SHP77 treated with DMSO at 0.1 percent for 48 hours (cell line): ENCODE measurements around the gene ISL2.

Experiments
- DNase-seq: peaks from one replicate; lab custom pipeline; 2025; lab: John Stamatoyannopoulos, UW

ISL2 gene

DNA sequence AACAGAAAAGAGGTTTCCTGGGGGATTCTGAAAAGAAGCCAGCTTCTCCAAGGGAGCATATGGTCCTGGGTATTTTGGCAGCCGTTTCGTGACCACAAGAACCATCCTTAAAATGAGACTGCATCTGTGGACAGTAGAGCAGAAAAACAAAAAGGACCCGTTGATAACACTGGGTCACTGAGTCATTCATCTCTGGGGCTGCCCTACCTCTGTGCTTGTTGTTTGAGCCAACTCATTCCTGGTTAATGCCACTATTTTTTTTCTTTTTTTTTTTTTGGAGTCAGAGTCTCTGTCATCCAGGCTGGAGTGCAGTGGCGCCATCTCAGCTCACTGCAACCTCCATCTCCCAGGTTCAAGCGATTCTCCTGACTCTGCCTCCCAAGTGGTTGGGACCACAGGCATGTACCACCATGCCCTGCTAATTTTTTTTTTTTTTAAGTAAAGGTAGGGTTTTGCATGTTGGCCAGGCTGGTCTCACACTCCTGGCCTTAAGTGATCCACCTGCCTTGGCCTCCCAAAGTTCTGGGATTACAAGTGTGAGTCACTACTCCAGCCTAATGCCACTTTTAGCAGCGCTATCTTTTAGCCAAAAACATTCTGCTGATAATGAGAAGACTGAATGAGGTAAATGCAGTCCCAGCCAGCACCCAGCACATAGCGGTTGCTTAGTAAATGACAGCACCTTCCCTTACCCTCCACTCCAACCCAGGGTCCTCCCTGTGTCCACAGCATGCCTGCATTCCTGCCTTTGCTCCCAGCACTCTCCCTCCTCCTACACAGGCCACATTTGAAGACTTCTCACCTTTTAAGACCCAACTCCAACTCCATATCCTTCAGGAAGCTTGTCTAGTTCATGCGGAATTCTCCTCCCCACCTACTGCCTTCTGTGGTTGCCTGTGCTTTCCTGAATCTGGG, 9.1 kb upstream of the ISL2 start:
- no peak for DNase-seq

DNA sequence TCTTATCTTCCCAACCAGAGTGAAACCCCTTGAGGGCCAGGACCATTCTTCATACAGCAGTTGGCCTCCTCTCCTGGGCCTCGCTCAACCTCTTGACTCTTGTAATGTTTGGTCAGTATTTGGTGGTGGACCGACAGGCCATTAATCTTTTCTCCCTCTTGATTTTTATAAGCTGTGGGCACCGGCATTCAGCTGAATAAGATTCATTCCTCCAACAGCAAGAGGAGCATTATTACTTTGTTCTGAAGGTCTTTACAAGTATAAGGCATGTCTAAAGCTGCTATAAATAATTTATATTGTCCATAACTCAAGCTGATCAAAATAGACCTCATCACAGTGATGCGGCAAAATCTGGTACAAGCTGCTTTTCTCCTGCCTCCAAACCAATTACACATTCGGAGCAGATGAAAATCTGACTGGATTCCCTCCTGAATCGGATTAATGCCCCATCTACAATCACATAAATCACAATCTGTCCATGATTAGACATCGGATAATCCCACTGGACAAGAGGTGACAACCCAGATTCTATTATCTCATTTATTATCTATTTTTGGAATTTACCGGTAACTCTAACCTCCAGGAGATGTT, 8.4 kb upstream of the ISL2 start:
- no peak for DNase-seq

DNA sequence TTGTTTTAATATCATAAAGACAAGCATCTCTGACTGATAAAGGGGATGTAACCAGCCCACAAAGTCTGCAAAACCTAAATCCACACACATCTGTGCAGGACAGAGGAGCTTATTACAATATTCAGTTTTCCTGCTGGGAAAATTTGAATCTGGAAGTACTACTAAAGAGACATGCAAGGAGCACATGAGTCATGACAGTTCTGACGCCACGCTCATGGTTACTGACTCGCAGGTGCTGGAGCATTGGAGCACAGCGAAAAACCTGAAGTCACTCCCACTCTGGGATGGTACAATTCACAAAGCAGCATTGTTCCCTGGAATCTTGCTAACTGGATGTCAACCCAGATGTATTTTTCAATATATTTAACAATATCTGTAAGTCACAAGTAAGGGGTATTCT, 7.6 kb upstream of the ISL2 start:
- DNase-seq = no peak

DNA sequence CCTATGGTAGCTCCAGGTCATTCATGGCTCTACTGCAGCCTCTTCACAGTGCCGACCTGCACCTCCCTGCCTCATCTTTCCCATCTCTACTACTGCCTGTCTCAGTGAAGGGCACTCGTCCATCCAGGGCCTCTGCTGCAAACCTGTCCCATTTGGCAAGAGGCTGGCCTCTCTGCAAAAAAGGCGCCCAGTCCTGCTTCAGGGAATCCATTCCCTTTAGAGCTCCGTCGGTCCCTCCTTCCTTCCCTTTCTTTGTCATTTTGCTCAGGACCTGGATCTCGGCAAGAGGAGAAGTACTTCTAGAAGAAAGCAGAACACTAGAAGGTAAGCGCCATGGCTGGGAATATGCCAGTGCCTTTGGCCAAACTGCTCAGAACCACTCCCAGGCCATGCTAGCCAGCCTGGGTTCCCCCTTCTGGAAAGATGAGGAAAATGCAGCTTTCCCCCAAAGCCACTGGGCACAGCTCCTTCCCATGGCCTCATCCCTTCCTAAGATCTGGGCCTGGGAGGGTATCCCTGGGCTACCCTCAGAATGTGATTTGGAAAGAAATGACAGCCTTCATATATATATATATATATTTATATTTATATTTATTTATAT, 6.4 kb upstream of the ISL2 start:
- DNase-seq = no peak

DNA sequence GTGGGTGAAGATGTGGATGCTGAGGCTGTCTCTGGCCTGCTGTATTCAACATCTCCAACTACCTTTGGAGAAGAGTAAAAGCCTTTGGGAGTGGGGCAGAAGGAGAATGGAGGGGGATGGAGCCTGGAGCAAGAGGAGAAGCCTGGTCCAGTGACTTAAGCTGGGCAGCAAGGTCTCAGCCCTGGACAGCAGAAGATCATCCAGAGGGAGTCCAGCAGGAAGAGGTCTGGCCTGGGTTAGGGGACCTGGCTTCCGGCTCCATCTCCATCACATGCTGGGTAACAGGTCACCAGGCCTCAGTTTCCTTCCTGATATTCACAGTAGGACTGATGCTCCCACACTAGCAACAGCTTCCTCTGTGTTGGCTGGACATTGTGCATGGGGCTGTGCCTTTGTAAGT, 3.8 kb upstream of the ISL2 start:
- DNase-seq = no peak

DNA sequence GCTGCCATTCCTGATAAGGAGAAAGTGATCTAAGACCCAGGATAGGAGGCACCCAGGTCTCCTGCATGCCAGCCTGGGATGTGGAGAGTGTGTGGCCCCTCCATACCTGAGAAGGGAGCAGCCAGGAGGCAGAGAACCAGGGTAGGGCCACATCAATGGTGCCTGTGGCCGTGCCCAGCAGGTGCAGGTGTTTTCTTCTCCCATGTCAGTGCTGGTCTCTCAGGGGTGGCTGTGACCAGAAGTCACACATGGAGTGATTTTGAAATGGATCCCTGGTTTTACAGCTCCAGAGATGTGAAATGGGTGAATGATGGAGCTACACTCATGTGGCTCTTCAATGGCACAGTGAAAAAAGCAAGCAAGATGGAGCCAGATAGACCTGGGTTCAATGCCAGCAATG, 3.3 kb upstream of the ISL2 start:
- DNase-seq = no peak

DNA sequence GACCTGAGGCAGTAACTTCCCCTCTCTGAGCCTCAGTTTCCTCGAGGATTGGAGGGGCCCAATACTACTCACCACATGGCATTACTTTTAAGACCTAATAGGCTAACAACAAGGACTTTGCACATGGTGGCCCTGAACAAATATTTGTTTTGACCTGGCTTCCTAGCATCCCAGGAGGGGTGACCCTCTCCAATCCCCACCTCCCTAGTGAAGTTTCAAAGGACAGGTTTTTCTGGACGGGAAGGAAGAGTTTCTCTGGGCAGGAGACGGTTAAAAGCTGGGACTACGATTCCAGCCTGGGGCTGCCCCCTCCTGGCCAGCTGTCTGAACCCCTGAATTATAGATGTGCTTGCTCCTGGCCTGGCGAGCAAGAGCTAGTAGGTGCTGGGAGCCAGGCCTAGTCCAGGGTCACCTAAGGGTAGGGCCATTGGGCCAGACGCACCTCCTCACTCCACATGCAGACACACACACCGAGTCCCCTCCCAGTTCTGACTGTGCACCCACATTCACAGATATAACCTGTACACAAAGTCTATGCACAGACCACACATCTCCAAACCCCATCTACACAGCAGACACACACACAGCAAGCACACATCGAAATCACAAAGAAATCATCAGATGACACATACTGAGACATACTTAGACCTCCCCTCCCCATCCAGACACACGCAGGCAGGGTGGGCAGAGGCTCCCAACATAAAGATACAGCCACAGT, 2.7 kb upstream of the ISL2 start:
- no peak for DNase-seq

DNA sequence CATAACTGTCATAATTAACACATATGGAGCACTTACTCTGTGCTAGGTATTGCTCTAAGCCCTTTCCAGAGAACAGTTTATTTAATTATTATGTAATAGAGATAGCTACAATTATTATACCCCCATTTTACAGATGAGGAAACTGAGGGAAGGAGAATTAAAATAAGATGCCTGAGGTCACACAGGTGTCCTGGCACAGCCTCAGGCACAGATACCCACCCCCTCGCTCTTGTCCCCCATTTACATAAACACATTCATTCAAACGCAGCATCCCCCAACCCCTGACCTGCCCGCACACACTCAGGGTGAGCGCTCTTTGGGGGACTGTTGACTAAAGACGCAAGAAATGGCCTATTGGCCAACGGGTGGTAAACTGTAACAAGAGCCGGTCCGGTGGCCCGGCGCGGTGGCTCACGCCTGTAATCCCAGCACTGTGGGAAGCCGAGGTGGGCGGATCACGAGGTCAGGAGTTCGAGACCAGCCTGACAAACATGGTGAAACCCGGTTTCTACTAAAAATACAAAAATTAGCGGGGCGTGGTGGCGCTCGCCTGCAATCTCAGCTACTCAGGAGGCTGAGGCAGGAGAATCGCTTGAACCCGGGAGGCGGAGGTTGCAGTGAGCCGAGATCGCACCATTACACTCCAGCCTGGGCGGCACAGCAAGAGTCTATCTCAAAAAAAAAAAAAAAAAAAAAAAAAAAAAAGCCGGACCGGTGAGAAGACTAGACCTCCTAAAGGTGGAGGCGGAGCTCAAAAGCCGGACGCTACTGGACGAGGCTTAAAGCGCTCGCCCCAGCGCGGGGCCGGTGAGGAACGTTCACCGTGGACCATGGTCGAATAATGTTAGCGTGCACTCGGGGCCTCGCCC, 1.9 kb upstream of the ISL2 start:
- DNase-seq = no peak

DNA sequence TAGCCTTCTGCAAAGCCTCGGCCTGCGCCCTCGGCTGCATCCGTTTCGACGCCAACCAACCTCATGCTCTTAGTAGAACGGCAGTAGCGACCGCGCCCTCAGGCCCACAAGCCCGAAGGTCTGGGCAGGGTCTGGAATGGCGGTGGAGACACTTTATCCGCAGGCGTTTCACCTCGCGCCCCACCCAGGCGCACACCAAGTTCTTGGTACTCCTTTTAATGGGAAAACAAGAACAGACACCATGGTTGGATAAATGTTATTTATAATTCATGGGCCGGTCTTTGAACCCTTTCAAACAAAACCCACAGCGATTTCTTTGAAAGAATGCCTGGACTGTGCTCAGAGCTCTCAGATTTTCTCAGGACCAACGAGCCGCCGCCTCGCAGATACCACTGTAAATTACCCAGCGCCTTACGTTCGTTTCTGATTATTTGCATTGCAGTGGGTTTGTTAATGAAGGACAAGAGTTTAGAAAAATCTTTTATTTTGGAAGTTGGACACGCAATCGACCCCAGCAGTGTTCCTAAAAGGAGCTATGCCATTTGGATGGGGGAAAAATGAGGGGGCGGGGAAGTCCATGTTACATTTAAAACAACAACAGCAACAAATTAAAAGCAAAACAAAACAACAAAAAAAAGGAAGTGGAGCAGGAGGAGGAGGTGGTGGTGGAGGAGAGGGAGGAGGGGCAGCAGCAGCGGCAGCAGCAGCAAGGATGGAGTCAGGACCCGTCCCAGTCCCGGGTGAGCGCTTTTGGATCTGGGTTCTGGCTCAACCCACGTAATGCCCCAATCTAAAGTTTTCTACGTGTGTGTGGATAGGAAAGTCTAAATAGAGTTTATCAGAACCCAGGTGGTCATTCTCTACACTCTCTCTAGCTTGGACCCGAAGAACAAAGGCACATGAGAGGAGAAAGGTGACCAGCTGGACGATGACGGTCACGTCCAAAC, 993 bp upstream of the ISL2 start:
- no peak for DNase-seq

DNA sequence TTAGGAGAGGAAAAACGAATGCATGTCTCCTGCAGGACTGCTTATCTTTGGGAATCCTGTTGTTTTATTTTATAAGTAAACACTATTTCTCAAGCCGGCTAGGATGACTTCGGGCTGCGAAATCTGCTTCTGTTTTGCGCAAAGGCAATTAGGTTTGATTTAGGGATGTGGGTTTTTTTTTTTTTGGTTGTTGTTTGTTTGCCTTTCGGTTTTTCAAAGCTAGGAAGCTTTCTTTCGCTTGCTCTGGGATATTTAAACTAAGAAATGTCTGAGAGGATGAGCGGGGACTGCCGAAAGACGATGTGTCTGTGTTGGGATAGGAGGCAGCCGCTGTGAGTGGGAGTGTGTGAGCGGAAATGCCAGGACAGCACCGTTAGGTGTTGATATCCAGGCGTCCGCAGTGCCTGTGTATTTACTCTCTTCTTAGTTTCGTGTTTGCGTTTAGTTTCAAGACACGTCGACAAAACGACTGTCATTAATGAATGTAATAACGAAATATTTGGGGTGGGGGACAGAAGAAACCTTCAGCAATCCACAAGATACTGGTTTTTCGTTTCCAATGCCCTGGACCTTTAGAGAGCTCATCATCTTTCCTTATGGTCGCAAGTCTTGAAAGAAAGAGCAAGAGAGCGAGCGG, 604 bp downstream of the ISL2 start:
- DNase-seq = no peak

DNA sequence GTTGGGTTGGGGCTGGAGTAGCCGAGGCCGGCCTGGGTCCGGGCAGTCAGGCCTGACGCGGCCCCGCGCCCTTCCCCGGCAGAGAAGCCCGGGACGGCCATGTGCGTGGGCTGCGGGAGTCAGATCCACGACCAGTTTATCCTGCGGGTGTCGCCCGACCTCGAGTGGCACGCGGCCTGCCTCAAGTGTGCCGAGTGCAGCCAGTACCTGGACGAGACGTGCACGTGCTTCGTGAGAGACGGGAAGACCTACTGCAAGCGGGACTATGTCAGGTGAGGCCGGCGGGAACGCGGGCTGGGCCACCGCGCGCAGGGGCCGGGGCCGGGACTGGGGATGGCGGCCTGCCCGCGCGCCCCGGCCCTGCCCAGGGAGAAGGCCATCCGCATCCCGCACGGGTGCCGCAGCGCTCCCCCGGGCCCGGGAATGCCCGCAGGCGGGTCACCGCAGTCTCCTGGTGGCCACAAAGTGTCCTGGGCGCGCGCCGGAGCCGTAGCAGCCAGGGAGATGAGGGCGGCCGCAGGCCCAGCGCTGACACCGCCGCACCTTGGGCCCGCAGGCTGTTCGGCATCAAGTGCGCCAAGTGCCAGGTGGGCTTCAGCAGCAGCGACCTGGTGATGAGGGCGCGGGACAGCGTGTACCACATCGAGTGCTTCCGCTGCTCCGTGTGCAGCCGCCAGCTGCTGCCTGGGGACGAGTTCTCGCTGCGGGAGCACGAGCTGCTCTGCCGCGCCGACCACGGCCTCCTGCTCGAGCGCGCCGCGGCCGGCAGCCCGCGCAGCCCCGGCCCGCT, 1.3 kb downstream of the ISL2 start:
- no peak for DNase-seq

DNA sequence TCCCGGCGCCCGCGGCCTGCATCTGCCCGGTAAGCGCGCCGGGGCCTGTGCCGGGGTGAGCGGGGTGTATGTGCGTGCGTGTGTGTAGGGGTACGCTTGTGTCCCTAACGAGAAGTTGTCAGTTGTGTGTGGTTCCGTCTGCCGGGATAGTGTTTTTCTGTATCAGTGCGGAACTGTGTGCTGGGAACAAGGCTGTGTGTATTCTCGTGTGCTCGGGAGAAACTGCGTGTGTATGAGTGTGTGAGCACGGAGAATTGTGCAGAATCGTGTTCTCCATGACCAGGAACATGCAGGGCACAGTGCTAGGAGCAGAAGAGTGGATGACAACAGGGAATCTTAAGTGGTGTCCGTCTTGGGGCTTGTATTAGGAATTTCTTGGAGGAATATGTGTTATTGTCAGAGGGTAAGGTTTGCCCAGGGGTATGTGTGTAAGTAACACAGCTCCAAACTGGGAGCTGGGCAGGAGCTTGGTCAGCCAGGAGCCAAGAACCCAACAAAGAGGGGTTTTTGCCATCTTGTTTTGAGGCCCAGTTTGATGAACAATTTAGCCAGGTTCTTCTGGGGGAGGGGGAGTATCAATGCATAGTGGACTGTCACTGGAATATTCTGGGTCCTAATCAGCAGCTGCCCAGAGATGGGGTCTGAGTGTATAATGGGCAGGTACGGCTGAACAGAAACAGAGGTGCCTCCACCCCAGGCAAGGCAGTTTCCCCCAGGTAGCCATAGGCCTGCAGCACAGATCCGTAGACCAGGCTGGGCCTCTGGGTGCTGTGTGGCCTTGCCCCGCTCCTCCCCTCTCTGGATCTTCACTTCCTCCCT, 2.1 kb downstream of the ISL2 start:
- DNase-seq = no peak

DNA sequence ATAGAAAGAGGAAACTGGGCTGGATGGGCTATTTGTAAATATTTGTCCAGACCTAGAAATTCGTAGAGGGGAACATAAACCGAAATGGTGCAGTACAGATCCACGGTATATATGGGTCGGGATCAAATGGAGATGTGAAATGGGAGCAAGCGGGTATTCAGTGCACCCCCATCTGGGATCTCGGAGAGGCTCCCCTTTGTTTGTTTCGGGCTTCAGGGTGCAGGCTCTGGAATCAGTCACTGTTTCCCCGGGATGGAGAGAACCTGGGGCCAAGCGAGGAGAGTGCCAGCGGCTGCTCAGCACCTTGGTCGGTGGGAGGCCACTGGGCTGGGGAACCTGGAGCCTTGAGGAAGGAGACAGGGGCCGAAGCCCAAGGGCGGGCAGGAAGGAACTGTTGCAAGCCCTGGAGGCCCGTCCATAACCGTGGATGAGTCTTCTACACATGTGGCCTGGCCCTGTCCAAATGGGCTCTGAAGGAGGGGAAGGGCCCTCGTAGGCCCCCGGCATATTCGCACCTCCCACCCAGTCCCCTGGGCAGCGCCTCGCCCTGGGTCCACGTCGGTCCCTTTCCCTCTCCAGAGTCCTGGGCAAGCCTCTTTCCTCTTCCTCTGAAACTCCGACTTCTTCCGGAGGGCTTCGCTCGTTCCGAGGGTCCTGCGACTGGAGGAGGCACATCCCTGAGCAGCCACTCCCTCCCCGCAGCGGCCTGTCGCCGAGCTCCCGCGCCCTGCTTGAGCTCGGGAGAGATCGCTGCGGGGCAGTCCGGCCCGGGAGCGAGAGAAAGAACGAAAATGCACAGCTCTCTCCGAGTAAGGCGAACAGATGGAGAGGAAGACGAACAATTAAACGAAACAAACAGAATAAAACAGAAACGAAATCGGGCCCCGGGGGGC, 3.0 kb downstream of the ISL2 start:
- no peak for DNase-seq

DNA sequence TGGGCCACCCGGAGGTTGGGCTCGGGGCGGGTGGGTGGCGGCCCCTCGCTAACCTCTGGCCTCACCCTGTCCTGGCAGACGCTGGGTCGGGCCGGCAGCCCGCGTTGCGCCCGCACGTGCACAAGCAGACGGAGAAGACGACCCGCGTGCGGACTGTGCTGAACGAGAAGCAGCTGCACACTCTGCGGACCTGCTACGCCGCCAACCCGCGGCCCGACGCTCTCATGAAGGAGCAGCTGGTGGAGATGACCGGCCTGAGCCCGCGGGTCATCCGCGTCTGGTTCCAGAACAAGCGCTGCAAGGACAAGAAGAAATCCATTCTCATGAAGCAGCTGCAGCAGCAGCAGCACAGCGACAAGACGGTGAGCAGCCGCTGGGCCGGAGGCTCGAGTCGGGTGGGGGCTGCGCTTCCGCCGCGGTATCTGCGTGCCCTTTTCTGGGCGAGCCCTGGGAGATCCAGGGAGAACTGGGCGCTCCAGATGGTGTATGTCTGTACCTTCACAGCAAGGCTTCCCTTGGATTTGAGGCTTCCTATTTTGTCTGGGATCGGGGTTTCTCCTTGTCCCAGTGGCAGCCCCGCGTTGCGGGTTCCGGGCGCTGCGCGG, 3.7 kb downstream of the ISL2 start:
- no peak for DNase-seq

DNA sequence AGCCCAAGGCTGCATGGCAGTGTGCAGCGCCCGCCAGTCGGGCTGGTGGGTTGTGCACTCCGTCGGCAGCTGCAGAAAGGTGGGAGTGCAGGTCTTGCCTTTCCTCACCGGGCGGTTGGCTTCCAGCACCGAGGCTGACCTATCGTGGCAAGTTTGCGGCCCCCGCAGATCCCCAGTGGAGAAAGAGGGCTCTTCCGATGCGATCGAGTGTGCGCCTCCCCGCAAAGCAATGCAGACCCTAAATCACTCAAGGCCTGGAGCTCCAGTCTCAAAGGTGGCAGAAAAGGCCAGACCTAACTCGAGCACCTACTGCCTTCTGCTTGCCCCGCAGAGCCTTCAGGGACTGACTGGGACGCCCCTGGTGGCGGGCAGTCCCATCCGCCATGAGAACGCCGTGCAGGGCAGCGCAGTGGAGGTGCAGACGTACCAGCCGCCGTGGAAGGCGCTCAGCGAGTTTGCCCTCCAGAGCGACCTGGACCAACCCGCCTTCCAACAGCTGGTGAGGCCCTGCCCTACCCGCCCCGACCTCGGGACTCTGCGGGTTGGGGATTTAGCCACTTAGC, 4.3 kb downstream of the ISL2 start:
- DNase-seq = no peak

DNA sequence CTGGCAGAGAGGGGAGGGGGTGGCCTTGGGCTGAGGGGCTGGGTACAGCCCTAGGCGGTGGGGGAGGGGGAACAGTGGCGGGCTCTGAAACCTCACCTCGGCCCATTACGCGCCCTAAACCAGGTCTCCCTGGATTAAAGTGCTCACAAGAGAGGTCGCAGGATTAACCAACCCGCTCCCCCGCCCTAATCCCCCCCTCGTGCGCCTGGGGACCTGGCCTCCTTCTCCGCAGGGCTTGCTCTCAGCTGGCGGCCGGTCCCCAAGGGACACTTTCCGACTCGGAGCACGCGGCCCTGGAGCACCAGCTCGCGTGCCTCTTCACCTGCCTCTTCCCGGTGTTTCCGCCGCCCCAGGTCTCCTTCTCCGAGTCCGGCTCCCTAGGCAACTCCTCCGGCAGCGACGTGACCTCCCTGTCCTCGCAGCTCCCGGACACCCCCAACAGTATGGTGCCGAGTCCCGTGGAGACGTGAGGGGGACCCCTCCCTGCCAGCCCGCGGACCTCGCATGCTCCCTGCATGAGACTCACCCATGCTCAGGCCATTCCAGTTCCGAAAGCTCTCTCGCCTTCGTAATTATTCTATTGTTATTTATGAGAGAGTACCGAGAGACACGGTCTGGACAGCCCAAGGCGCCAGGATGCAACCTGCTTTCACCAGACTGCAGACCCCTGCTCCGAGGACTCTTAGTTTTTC, 4.9 kb downstream of the ISL2 start:
- DNase-seq = no peak
